HG02623 (cell line): ENCODE data around the gene DLX1.

ENCODE experiments used
- ATAC-seq: cut with Tn5 transposase; IDR thresholded peaks from one replicate; pipeline ENCODE4 v1.9.1; 2021; ENCODE audit warnings: moderate library complexity; ENCODE audit not compliant: unreplicated experiment

Gene DLX1

DNA sequence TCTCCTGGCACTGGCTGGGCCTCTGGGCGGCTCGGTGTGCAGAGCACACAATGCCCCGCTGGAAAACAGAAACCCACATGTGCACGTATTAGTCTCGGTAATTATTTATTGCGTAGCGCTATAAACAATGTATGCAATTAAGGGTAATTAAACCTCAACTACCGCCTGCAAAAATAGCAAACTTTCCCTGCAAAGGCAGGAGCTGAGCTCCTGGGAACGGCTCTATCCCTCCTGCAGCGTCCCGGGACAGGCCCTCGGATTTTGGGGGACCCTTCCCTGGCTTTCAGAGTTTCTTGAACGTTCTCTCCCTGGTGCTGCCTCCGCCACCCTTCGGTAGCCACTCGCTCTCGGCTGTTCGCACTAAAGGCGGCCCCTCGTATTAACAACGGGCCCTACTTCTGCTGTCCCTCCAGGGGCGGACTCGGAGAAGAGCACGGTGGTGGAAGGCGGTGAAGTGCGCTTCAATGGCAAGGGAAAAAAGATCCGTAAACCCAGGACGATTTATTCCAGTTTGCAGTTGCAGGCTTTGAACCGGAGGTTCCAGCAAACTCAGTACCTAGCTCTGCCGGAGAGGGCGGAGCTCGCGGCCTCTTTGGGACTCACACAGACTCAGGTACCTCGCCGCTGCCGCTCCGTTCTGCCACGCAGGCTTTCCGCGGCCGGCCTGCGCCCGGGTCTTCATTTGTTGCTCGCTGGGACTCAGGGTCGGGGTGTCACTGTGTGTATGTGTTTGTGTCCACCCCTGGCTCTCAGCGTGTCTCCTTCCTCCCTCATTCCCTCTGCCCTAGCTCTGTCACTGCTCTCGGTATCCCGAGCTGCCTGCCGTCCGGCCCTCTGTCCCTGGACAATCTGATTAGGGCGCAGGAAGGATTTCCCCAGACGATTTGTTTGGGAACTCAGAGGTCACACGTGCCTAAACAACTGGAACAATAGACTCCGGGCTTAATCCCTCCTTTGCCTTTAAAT is 1.2 kb downstream of the DLX1 start:
- ATAC-seq, result no peak

DNA sequence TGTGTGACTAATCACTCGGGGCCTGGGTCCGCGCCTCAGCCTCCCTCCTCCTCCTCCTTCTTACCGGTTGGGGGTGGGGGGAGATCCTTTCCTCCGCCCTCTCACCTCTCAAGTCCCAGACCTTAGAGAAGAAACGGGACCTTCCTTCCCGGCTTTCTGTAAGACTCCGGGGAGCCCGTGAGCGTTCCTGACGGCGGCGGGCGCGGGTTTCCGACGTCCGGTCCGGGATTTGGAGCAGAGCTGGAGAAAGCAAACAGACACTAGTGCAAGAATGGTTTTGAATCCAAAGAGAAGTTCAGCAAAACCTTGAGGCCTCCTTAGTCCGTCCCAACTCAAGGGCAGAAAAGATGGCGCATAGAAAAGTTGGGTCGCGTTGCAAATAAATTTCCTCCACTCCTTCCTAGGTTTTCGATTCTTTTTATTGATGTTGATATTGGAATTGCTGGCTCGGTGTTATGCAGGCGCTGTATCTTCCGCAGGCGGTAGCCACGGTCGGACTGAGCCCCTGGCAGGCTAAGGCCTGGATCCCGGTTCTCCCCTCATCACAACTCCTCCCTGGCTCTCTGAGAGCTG is 2.0 kb downstream of the DLX1 start:
- ATAC-seq, result no peak

DNA sequence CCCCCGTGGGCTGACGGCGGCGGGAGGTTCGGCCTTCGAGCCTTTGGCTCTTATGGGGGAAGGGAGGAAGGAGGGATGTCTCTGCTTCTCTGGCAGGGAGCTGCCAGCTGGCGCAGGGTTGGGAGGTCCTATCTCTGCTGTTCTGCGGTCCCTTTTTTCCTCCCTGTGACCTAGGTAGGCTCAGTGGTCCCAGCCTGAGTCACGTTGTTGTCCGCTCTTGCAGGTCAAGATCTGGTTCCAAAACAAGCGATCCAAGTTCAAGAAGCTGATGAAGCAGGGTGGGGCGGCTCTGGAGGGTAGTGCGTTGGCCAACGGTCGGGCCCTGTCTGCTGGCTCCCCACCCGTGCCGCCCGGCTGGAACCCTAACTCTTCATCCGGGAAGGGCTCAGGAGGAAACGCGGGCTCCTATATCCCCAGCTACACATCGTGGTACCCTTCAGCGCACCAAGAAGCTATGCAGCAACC is 2.5 kb downstream of the DLX1 start:
- no peak for ATAC-seq

DNA sequence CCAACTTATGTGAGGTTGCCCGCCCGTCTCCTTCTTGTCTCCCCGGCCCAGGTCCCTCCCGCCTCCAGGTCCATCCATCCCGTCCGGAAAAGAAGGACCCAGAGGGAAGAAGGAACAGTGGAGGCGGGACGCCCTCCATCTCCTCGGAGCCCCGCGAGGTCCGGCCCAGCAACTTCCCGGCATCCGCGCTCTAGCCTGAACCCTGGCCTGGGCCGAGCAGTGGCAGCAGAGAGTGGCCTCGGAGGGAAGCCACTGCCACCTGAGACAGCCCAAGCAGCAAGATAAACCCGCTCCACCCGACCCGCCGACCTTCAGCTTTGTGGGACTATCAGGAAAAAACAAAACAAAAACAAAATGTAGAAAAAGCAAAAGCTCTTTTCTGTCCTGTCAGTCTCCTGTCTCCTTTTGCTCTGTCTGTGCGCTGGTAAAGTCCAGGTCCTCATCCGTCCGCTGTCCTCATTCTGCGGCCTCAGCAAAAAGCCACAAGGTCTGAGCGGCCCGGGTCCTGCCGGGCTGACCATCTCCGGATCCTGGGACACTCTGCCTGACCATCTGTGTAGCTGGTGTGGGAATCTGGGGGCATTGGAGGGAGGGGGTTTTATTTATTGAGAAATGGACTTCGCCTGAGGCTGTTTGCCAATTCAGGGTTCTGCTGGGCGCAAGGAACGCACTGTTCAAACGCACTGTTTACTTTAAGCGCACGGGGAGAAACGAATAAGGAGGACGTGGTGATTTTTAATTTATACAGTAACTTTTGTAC is 3.1 kb downstream of the DLX1 start:
- no peak for ATAC-seq

DNA sequence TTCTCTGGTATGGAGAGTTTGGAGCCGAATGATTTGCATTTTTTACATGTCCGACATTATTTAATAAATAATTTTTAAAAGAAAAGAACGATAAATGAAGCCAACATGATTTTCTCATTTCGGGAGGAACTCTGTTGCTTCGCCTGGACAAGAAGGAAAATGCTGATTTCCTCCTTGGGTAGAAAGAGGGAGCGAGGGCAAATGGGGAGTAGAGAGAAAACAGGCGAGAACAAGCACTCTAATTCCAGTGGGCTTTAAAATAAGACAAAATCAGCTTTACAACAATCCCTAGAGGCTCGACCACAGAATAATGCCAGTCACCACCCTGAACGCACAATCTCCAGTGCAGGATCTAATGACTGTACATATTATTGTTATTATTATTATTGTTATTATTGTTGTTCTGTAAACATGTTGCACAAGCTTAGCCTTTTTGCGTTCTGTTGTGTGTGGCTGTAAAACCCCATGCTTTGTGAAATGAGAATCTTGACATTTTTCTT is 3.7 kb downstream of the DLX1 start:
- ATAC-seq, result no peak

DNA sequence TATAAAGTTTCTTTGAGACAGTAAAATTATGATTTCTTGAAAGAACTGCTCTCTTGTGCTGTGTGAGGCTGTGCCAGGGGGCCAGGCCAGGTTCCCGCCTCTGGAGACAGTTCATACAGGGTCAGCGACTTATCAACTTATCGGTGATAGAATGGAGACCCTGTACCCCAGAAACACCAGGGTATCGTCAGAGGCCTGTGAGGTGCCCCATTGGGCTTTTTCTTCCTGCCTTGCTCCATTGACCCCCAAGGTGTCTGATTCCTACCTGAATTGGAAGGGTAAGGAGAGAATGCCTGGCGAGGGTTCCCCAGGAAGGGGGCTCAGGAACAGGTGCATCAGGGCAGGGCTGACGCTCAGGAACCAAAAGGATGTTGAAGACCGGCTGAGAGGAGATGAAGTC is 4.3 kb downstream of the DLX1 start:
- no peak for ATAC-seq

DNA sequence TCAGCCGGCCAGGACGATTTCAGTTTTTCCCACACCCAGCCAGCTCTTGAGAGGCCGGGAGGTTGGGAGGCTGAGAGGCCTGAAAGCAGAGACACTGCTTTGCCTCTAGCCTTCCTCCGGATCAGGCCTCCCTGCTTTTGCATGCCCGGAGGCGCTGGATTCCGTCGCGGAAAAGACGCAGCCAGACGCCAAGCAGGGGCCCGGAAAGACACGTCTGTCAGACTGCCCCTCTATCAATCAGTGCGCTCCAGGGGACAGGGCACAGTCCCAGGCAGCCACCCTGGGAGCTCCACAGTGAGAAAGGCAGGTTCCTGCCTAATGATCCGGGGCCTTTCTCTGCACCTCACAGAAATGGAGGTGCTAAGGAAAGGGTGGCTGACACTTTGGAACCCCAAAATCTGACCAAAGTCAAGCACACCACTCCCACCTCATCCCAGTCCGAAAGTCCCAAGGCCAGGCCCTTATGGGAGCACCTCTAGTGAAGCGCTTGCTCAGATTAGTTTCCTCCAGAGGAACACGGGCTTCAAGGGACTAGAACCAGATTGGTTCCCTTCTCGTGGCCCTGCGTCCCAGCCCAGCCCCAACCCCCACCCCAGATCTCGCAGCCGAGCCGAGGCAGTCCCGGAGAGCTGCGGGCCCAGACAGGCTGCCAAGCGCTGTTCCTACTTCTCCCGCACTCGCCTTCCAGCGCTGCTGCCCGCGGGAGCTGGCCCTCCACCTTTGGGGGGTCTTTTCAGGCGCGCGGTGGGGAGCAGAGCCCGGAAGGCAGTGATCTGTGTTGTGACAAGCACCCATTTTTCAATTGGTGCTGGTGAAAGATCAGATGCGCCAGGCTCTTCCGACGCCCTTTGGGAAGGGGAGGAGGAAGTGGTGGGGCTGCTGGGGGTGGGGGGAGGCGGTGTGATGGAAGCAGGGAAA is 5.0 kb downstream of the DLX1 start:
- no peak for ATAC-seq

DNA sequence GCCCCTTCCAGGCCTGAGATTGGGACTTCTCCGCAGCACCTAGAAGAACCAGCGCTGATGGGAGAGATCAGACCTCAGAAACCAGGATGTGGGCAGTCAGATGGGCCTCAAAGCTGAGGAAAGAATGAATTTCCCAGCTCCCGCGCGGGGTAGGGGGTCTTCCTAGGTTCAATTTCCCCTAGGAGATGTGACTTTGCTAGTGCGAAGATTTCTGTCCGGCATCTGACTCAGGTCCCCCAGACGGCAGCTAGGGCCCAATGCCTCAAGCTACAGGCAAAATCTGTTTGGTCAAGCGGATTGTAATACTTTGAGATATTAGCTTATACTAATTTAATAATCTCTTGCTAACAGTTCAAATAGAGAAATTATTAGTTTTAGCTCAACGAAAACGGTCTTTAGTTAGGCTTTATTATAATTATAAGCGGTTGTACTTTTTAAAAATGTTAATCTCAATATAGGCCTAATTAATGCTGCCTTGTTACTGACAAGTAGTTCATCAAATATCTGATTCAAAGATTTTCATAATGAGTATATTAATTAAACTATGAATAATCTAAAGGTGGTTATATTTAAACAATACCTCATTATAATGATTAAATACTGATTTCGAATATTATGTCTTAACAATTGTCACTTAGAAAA is 5.8 kb downstream of the DLX1 start:
- no peak for ATAC-seq

DNA sequence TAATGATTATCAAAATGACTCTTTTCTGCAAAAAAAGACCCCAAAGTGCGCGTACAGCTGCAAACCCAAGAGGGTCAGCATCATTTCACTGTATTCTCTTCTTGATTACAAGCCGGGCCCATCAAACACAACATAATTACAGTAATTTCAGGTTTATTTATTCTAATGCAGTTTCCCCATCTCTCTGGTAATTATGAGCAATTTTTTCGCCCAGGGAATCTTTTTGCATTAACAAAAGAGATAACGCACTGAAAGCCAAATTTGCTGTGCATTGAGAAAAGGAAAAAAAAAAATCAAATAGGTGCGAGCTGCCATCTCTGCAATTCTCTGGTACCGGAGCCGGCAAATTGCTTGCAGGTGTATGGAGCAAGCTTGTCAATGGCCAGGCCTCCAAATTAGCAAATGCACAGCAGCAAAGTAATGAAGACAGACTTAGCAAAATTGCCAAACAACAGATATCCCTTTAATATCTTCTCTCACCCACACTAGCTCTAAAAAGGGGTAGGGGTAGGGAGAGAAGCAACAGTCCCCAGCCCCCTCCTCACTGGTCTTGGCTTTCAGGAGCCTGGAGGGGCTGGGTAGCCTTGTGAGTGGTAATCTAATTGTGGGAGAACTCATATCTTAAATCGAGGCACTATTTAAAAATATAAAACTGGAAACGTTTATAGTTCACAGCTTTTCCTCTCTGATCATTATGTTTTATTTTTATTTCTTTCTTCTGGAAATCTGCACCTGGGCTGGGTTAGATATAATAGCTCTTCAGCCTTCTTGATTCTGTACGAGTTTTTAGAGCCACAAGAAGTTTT is 6.7 kb downstream of the DLX1 start:
- no peak for ATAC-seq

DNA sequence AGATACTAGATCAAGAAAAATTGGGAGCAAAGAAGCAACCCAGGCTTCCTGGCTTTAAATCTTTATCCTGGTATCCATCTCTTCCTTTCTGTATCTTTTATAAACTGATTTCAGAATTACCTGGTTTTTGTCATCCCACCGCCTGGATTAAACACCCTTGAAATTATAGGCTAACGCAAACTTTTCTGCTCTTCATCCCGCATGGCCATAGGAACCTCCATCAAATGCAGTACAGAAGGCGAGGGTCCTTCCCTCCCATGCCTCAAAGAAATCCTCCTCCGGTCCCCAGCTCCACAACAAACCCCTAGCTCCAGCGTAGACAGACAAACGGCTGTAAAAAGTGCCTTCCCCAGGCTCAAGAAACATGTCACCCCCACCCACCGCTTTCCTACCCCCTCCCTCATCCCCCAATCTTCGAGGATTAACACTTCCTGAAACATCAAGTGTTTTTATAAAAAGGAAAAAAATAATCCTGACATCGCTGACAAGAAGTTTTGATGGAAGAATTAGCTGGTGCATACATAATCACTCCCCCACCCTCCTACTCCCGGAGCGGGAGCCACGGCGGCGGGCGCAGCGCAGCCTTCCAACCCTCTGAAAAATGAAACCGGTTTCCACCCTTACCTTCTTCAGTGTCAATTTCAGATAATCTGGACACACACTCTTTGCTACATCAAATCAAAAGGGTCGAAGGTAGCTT is 7.6 kb downstream of the DLX1 start:
- no peak for ATAC-seq

DNA sequence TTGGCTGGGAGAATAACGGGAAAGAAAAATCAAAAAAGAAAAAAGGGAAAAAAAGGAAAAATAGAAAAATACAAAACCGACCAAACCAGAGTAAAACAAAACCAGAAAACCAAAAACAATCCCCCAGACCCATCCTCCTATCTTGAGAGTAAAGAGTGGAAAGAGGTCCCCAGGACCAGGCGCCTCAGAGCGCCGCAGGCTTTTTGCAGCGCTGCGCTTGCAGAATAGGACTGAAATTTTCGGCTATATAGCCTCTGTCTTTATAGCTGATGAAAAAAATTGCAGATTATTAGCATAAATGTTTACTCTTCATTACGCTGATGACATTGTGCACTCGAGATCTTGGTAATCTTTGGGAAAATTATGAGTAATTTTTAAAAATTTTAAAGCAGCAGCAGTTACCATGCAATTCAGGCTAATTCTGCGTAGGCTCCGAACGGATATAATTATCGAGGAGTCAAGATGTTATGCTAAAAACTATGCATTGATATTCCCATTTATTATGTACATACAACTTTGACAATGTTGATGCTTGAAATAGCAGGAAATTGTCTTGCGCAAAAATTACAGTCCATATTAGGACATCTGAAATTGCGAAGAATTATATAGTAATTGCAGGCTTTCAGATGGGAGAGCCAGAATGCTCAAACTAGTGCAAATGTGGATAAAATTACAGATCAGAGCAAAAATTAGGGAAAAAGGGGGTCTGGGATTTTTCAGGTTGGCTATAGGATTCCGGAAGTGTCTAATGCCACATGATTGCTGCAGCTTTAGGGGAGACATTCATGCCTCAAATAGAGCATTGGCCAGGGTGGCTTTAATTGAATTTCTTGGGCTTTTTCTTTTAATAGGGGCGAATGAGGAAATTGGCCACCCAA is 8.3 kb downstream of the DLX1 start:
- ATAC-seq, result no peak

DNA sequence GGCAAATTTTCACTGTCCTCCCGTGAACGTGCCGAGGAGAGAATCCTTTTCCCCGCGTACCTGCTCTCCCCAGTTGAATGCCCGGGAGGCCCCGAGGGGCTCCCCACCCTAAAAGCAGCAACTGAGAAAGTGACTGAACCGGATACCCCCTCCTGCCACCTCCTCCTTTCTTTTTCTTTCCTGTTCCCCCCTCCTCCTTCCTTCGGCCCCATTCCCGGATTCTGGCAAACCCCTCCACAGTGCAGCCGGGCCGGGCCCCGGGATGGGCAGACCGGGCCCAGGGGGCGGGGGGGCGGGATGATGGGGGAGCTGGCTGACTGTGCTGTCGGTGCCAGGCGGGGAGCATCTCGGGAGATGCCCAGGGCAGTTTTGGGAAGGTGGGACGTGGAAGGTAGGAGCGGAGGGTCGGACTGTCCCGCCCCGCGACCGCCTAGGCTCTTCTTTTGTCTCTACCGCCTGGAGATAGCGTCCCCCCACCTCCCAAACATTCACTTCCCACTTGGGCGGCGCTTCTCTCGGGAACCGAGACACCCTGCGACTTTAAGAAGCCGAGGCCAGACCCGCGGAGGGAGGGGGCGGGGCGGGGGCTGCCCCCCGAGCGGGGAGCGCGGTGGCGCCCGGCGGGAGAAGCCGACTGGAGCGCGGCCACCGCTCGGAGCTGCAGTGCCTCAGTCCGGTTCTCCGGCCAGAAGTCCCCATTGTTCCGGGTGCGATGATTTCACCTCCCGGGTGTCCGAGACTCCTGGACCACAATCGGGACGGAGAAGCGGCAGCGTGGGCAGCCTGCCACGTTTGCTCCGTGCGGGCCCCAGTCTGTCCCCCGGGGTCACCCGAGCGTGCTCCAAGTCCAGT is 9.2 kb downstream of the DLX1 start:
- ATAC-seq, result no peak

DNA sequence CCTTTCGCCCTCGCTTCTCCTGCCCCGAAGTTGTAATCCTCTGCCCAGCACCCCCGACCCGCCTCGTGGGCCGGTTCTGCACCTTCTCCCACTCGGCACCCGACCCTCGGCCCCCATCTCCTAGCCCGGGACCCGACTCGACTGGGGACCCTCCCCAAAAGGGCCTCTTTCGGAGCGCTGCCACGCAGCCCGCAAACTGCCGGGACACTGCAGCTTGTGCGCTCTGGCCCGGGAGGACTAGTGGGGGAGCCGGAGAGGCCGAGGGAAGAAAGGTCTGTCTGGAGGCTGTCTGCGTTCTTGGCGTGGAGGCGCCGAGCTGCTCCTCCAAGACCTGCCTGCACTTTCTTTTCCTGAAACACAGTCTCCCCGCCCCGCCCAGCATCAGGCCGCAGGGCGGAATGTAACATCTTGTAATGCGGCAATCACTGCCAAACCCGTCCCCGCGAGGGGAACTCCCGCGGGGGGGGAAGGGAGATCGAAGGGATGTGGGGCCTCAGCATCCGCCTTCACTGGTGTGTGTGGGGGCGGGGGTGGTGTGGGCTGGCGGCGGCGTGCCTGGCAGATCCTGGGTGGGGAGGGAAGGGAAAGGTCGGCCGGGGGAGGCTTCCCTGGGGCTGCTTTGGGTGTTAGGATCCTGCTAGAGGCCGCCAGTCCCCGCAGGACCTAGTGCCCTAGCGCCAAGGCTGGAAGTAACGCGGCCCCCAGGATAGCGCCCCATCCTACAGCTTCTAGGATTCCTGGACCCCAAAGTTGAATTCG is 10.0 kb downstream of the DLX1 start:
- ATAC-seq, result no peak

DNA sequence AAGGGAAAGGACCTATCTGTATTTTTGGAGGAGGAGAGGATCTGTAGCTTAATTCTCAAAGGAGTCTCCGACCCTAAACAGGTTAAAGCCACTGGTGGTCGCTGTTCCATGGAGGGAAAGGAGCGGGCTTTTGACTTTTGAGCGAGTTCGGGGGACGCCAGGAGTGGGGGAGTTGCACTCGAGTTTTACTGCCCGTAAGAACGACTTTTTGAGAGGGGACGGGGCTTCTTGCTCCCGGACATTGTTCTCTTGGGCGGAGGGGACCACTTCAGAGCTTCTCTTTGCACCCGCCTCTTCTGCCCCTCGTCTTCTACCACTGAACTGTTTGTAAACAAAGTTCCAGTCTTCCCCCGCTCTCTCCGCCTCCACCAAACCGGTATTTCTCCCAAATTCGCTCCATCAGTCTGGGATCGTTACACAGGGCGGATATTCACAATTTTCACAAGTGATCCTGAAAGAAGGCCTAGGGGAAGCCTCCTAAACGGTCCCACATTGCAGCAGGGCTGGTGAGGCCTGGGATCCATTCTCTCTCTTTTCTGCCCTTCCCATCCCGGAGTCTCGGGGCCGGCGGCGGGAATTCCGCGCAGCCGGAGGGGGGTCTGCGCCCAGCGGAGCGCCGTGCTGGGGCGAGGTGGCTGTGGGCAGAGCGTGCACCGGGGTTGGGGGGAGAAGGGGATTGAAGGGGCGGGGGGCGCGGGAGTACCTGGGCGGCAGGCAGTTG is 10.8 kb downstream of the DLX1 start:
- ATAC-seq, result no peak
